Activated naive CD4-positive, alpha-beta T cell treated with anti-CD3 and anti-CD28 coated beads, Interleukin-2, amount 50 U/mL, for 24 hours (primary cell): ENCODE results near the gene PDE1C.

ENCODE experiments used
- H3K27ac Mint-ChIP-seq: one replicate; pipeline ENCODE4 v1.8.0; 2021; ENCODE audit warnings: mild to moderate bottlenecking, mixed read lengths
- H3K27me3 Mint-ChIP-seq: one replicate; pipeline ENCODE4 v1.8.0; 2021; ENCODE audit warnings: mixed read lengths
- H3K36me3 Mint-ChIP-seq: one replicate; pipeline ENCODE4 v1.8.0; 2021; ENCODE audit warnings: mixed read lengths
- H3K4me1 Mint-ChIP-seq: one replicate; pipeline ENCODE4 v1.8.0; 2021; ENCODE audit warnings: mixed read lengths
- H3K4me3 Mint-ChIP-seq: one replicate; pipeline ENCODE4 v1.8.0; 2021; ENCODE audit warnings: mild to moderate bottlenecking, mixed read lengths
- H3K9me3 Mint-ChIP-seq: one replicate; pipeline ENCODE4 v1.8.0; 2021; ENCODE audit warnings: mixed read lengths

PDE1C gene

DNA sequence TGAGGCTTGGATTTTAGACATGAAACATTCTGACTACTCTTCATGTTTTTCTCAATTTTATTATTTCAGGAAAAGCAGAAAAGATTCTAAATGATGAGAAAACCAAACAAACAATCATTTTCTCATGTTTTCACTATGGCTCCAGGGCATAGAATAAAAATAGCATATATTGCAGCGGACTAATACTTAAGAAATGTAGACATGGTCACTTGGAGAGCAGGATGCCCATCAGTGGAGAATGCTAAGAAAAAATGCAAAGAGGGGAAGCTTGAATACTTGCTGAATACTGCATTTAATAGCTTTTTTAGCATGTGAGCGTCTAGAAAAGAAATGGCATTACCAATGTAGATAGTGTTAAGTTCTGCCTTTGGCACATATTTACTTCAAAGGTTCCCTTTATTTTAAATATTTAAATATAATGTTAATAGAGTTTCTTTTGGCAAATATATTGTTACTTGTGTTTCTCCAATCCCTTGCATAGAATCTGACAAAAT is 275.3 kb downstream of the PDE1C start:
- Mint-ChIP-seq H3K36me3 (no peaks in the 10 kb centered on the region), H3K27me3 (no peaks in the 10 kb centered on the region), H3K4me3 (no peak overlapping the region), H3K27ac (no peak overlapping the region), H3K4me1 (no peaks in the 10 kb centered on the region), H3K9me3 (peaks cover 11% of the 10 kb centered on the region)

DNA sequence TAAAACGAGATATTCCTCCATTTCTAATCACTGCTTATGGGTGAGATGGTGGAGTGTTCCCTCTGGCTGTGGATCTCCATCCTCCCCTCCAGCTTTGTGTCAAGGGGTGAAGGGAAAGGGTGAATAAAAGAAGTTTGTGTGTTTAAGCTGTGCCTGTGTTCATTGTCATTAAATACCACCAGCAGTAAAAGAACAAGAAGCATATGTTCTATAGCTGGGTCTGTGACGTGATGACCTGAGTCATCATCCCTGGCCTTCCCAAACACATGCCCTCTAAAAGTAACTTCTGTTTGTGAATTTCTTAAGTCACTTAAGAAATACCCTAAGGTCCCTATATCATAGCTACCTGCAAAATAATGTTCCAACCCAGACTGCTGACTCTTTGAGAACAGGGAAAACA is 278.3 kb downstream of the PDE1C start:
- Mint-ChIP-seq H3K36me3 (no peaks in the 10 kb centered on the region), H3K4me1 (no peaks in the 10 kb centered on the region), H3K27ac (no peak overlapping the region), H3K4me3 (no peak overlapping the region), H3K27me3 (peaks cover 2% of the 10 kb centered on the region), H3K9me3 (peaks cover 5% of the 10 kb centered on the region)

DNA sequence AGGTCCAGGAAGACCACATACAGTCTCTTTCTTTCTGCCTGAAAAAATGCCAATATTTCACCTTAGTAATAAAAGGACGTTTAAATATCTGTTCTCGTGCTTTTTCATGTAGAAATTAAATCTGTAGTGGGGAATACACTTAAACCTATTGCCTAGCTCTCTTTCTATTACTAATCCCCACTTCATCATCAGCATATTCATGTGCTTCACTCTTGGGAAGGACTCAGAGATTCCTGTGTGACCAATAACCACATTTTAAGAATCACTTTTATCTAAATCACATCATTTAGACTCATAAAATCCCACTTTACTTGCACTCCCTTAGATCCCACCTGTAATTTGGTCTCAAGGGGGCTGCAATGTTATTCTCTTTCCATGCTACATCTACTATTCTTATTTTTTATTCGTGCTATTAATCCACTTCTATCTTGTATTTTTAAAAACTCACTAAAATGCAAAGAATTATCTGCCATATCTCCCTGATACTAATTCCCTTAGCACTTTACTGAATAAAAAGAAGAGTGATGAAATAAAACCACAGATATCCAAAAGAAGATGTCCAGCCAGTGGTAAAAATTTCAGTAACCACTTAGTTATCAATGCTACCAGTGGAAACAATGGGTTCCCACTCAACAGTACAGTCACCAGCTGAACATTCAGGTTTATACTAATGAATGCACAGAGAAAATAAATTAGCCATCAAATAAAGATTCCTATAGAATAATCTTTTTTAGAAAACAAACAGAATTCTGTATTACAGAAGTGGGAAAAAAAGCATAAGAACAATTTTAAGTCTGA is 281.1 kb downstream of the PDE1C start:
- no peak overlapping the region for H3K27ac Mint-ChIP-seq
- H3K4me3 Mint-ChIP-seq = no peak overlapping the region
- H3K36me3 Mint-ChIP-seq = no peaks in the 10 kb centered on the region
- peaks cover 2% of the 10 kb centered on the region for H3K27me3 Mint-ChIP-seq
- H3K4me1 Mint-ChIP-seq = no peaks in the 10 kb centered on the region
- H3K9me3 Mint-ChIP-seq = no peaks in the 10 kb centered on the region

DNA sequence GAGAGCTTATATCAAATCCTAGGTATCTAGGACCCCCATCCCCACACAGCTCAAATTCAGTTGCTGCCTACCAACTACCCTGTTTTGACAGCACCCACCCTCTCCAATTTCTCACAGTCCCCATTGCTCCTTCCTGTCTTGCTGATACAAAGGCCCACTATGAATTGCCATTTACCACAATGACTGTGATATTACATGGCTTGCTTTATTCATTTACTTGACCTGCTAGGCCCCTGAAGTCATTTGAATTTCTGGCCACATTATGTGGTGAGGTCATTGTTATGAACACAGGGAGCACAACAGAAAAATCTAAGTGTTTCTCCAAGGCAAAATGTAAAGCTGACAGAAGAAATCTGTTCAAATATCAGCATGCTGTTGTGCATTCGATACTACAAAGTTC is 281.8 kb downstream of the PDE1C start:
- no peaks in the 10 kb centered on the region for H3K36me3 Mint-ChIP-seq
- H3K27ac Mint-ChIP-seq = no peak overlapping the region
- H3K4me3 Mint-ChIP-seq = no peak overlapping the region
- H3K9me3 Mint-ChIP-seq = no peaks in the 10 kb centered on the region
- H3K4me1 Mint-ChIP-seq = no peaks in the 10 kb centered on the region
- peaks cover 2% of the 10 kb centered on the region for H3K27me3 Mint-ChIP-seq

DNA sequence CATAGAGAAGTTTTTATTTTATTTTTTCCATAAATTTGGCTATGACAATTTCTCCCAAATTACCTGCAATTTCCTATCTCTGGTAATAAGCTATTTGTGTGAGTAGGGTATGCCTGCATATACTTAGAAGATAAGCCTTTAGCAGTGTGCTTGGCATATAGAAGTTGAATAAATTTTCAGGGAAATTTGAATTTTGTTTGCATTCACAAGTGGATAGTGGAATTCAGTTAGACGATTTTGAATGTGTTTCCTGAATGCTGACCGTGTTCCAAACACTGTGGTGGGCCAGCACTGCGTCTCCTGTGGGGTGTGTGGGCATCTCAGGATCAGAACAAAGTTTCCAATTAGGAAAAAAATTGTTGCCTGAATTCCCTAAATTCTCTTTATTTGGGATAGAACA is 283.9 kb downstream of the PDE1C start:
- Mint-ChIP-seq H3K4me3 (no peak overlapping the region), H3K27me3 (peaks cover 2% of the 10 kb centered on the region), H3K36me3 (no peaks in the 10 kb centered on the region), H3K4me1 (no peaks in the 10 kb centered on the region), H3K27ac (no peak overlapping the region), H3K9me3 (no peaks in the 10 kb centered on the region)

DNA sequence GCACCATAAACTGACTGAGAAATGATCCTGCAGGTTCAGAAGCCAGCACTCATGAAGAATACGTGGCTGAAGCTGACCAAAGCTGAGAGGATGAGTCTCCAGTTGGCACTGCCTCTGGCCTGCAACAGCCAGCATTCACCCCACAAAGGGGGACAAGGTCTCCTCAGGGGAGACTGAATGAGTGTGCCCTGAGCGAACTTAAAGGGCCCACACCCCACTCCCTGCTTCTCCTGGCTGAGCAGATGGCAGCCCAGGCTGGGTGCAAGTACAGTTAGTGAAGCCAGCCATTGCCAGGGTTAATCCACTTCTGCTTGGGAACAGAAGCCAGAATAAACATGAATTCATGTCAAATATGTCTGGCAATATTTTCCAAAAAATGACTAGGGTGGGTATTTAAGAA is 285.1 kb downstream of the PDE1C start:
- no peak overlapping the region for H3K27ac Mint-ChIP-seq
- no peaks in the 10 kb centered on the region for H3K4me1 Mint-ChIP-seq
- no peaks in the 10 kb centered on the region for H3K36me3 Mint-ChIP-seq
- H3K27me3 Mint-ChIP-seq = peaks cover 2% of the 10 kb centered on the region
- H3K4me3 Mint-ChIP-seq = no peak overlapping the region
- no peaks in the 10 kb centered on the region for H3K9me3 Mint-ChIP-seq

DNA sequence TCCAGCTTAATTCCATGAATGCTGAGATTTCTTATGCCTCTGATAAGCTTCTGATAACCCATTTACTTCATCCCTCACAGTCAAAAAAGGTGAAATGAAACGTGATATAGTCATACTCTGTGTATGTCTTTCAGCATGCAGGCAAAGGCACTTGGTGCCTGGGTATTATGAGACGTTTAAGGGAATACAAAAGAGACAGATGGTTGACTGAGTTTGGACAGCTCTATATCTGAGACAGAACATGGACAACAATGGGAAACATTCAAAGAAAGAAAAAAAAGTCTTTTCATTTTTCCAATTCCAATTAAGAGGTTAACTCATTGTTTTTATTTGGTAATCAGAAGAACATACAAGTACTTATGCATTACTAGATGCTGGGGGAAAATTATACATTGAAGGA is 287.0 kb downstream of the PDE1C start:
- Mint-ChIP-seq H3K4me3 (no peak overlapping the region), H3K4me1 (no peaks in the 10 kb centered on the region), H3K36me3 (no peaks in the 10 kb centered on the region), H3K9me3 (no peaks in the 10 kb centered on the region), H3K27me3 (no peaks in the 10 kb centered on the region), H3K27ac (no peak overlapping the region)

DNA sequence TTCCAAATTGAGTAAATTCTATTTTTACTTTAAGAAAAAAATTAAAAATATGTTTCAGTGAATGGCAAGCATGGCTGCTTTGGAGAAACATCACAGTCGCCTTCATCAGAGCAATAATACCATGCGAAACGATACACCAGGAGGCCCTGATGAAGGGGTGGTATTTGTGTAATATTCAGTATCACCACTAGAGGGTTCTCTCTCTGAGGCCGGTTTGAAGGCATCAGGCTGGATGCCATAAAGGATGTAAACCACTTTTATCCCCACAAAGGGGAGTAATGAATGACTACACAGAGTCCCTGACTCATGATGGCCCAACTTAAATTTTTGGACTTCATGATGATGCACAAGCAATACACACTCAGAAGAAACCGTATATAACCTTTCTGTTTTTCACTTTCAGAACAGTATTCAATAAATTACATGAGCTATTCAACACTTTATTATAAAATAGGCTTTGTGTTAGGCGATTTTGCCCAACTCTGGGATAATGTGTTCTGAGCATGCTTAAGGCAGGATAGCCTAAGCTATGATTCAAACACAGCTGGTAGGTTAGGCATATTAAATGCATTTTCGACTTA is 287.7 kb downstream of the PDE1C start:
- Mint-ChIP-seq H3K27ac (no peak overlapping the region), H3K4me1 (no peaks in the 10 kb centered on the region), H3K4me3 (no peak overlapping the region), H3K36me3 (no peaks in the 10 kb centered on the region), H3K27me3 (no peaks in the 10 kb centered on the region), H3K9me3 (no peaks in the 10 kb centered on the region)

DNA sequence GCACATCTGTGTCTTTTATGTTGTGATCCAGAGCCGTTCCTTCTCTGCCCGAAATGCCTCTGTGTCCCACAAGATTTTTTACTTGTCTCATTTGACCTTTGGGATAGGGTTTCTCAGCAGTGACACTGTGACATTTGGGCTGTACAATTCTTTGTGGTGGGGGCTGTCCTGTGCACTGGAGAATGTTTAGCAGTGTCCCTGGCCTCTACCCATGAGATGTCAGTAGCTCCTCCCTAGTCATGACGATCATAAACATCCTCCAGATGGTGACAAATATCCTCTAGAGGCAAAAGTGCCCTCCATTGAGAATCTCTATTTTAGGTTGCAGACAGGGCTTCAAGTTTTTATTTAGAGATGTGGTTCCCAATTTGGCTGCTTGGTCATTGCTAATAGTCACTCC is 291.9 kb downstream of the PDE1C start:
- Mint-ChIP-seq H3K36me3 (no peaks in the 10 kb centered on the region), H3K27ac (no peak overlapping the region), H3K4me1 (no peaks in the 10 kb centered on the region), H3K4me3 (no peak overlapping the region), H3K9me3 (no peaks in the 10 kb centered on the region), H3K27me3 (no peaks in the 10 kb centered on the region)

DNA sequence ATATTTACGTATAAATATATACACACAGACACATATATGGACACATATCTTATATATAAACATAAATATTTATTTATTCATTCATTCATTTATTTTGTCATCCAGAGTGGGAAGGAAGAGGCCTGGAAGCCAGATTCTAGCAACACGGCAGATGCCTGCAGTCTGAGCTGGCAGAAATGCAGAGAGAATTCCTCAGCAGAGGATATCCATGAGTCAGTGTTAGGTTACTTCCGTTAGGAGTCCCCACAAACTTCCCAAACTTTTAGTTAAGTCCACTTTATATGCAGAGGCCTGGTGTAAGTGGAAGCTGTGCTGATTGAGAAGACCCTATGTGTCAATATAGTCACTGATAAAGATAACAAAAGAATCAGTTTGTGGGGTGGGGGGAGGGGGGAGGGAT is 293.6 kb downstream of the PDE1C start:
- H3K4me1 Mint-ChIP-seq = no peaks in the 10 kb centered on the region
- H3K36me3 Mint-ChIP-seq = no peaks in the 10 kb centered on the region
- no peaks in the 10 kb centered on the region for H3K27me3 Mint-ChIP-seq
- peaks cover 4% of the 10 kb centered on the region for H3K9me3 Mint-ChIP-seq
- no peak overlapping the region for H3K27ac Mint-ChIP-seq
- H3K4me3 Mint-ChIP-seq = no peak overlapping the region

DNA sequence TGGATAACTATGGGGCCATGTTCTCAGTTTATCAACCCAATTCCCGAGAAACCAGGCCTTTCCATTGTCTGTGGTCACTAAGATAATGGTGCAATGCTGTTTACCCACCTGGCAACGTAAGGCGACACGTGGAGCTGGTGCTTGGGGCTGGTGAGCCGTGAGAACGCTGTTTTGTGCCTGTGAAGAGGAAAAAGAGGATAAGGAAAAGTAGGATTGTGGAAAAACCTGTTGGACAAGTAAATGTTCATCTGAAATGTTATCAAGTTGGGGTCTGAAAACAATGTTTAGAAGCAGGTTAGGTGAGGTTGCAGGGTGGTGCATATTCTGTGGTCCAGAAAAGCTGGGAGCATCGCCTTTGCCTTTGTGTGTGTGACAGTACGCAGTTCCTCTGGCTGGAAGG is 294.7 kb downstream of the PDE1C start:
- peaks cover 11% of the 10 kb centered on the region for H3K9me3 Mint-ChIP-seq
- no peaks in the 10 kb centered on the region for H3K27me3 Mint-ChIP-seq
- no peak overlapping the region for H3K27ac Mint-ChIP-seq
- H3K4me1 Mint-ChIP-seq = no peaks in the 10 kb centered on the region
- H3K36me3 Mint-ChIP-seq = no peaks in the 10 kb centered on the region
- H3K4me3 Mint-ChIP-seq = no peak overlapping the region

DNA sequence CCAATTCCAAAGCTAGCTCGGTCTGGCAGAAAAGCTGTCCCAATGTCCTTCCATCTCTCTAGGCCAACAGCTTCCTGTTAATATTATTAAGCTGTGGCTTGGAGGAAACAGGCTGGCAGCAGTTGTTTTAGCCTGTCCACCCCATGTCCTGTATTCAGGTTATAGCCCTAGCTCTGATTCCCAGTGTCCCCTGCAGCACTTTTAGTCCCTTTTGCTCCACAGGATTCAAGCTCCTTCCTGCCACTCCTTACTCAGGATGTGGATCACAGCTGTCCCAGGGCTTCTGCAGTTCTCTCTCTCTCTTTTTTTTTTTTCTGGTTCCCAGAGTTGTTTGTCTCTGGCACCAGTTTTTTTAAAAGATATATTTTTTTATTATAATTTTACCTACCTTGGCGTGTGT is 298.0 kb downstream of the PDE1C start:
- H3K27ac Mint-ChIP-seq = no peak overlapping the region
- H3K27me3 Mint-ChIP-seq = no peaks in the 10 kb centered on the region
- no peaks in the 10 kb centered on the region for H3K36me3 Mint-ChIP-seq
- H3K4me1 Mint-ChIP-seq = no peaks in the 10 kb centered on the region
- H3K4me3 Mint-ChIP-seq = no peak overlapping the region
- H3K9me3 Mint-ChIP-seq = peaks cover 21% of the 10 kb centered on the region

DNA sequence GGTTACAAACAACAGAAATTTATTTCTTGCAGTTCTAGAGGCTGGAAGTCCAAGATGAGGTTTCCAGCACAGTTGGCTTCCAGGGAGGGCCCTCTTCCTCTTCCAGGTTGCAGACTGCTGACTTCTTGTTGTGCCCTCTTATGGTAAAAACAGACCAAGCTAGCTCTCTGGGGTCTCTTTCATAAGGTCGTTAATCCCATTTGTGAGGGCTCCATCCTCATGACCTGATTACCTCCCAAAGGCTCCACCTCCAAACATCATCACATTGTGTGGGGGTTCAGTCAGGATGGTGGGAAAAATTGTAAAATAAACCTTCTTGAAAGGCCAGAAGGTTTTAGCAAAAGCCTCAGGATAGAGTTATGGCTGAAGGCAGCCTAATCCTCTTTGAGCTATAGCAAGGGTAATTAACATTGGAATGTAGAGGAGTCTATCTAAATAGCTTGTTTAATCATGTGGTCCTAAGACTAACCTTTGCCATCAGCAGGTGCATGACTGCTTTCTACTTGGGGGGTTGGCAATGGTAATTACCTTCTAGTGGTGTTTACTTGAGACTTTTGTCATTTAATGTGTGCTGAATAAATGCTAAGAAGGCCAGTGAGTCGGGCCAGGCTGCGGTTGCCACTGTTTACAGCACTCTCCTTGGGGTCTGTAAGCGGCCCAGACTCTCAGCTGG is 302.4 kb downstream of the PDE1C start:
- Mint-ChIP-seq H3K27me3 (no peaks in the 10 kb centered on the region), H3K27ac (no peak overlapping the region), H3K4me3 (no peak overlapping the region), H3K36me3 (no peaks in the 10 kb centered on the region), H3K9me3 (peaks cover 25% of the 10 kb centered on the region), H3K4me1 (no peaks in the 10 kb centered on the region)

DNA sequence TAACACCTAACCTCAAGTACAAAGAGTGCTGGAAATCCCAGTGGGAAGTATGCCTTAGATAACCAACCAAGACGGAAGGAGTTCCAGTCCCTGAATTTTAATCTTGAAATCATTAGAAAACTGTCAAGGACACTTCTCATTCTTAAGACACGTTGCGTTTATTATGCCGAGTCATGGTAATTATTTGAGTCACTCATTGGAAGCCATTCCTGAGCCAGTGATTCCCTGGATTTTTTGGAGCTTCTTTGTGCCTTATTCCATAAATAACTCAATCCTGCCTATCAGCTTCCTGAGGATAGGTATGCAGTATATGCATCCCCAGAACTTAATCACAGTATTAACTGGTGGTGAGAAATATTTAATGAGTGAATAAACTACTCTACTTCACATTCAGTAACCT is 305.7 kb downstream of the PDE1C start:
- H3K27ac Mint-ChIP-seq = no peak overlapping the region
- no peak overlapping the region for H3K4me3 Mint-ChIP-seq
- H3K4me1 Mint-ChIP-seq = no peaks in the 10 kb centered on the region
- H3K27me3 Mint-ChIP-seq = no peaks in the 10 kb centered on the region
- H3K36me3 Mint-ChIP-seq = no peaks in the 10 kb centered on the region
- peaks cover 15% of the 10 kb centered on the region for H3K9me3 Mint-ChIP-seq

DNA sequence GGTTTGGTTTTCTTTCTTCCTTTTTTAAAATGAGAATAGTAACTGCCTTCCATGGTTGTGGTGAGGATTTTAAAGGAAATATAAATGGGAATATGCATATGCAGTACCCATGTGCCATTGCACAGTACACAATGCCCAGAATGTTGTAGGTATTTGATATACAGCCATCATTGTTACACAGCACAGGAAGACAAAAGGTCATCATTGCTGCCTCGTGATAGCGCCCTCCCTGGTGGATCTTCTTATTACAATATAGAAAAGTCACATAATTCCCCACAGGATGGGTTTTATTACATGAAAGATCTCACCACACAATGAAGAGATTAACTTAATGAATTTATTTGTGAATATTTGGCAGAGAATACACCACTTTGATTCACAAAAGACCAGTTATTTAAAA is 306.7 kb downstream of the PDE1C start:
- no peak overlapping the region for H3K4me3 Mint-ChIP-seq
- no peaks in the 10 kb centered on the region for H3K27me3 Mint-ChIP-seq
- no peaks in the 10 kb centered on the region for H3K4me1 Mint-ChIP-seq
- no peak overlapping the region for H3K27ac Mint-ChIP-seq
- no peaks in the 10 kb centered on the region for H3K36me3 Mint-ChIP-seq
- H3K9me3 Mint-ChIP-seq = peaks cover 10% of the 10 kb centered on the region

DNA sequence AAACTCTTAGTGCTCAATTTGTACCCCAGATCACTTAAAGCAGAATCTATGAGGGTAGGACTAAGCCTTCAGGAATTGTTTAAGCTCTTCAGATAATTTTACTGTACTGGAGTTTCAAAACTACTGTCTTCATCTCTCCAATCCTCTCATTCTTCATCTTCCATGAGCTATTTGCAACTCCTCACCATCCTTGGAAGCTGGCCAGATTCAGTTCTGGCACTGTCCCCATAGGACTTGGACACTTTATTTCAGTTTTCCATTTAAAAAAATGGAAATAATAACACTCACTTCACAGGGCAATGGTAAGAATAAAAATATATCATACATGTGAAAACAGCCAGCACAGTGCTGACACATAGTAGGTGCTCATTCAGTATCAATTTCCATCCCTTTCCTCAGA is 308.6 kb downstream of the PDE1C start:
- Mint-ChIP-seq H3K27me3 (no peaks in the 10 kb centered on the region), H3K36me3 (no peaks in the 10 kb centered on the region), H3K9me3 (peaks cover 10% of the 10 kb centered on the region), H3K4me3 (no peak overlapping the region), H3K4me1 (no peaks in the 10 kb centered on the region), H3K27ac (no peak overlapping the region)
